Activated effector memory CD4-positive, alpha-beta T cell treated with Interleukin-2 at 50 U/mL for 16 hours (primary cell): ENCODE measurements around the gene TTI1.
"Not testable (repeated sequence)": the region's sequence is repeated elsewhere in the genome, so short reads cannot be mapped to it uniquely, and the experiment has no call there.

Experiments used
- DNase-seq: peaks from one replicate; pipeline ENCODE4 v3.0.0-alpha.2; 2020

TTI1 gene

DNA sequence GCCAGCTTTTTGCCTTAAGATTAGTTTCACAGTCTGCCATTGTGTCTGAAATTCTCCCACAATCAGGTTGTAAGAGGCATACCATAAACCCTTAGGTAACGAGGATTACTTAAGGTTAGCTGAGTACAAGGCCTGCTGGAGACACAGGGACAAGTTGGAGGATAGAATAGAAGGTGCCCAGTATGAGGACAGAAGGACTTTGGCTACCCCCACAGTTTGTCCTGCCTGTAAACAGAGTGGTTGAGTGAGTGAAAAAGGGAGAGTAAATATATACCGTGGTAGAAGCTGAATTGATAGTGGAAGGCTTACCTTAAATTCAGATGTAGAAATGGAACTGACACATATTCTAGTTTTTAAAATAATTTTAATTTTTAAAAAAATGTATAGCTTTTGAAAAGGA, 19.6 kb upstream of the TTI1 start:
- no peak for DNase-seq

DNA sequence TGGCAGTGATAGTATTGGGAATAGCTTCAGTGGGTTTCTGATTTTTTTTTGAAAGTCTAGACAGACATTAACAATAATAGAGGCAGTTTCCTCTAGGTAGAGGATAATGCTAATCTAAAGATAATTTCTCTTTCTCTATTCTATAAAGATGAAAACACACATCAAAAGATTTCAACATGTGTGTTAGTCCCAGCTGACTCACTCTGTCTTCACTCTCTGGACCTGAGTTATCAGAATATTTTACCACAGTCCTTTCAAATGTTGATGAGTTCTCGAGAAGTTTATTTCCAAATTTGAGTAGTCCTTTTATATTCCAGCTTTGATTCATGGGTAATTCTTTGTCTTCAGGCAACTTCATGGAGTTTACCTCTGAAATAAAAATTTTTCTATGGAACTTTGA, 17.4 kb upstream of the TTI1 start:
- no peak for DNase-seq

DNA sequence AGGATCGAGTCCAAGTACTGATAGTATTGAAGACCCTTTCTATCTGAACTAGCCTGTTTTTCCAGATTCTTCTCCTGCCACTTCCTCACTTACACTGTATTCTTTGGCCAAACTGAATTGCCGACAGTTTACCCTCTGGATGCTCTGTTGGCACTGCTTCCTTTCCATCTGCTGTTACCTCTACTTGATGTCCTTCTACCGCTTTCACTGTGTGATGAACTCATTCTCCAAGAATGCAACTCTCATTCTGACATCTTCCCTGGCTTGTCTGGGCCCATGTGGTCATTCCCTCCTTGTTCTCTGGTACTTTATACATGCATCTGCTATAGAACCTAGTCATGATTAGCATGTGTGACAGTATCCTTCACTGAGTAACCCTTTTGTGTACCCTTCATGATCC, 16.5 kb upstream of the TTI1 start:
- no peak for DNase-seq

DNA sequence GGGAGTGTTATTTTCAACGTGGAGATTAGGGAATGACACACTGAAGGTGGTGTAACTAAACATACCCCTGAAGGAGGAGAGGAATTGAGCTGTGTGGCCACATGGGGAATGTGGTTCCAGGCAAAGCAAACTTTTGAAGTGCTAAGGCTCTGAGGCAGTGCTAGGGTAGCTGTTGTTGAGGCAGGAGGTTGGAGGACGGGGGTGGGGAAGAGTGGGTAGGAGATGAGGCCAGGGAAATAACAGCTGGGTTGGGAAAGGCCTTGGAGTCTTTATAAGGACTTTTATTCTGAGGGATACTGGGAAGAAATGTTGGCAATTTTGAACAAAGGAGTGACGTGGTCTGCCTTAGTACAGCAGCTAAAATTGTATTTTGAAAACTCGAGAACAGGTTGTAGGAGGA, 13.3 kb upstream of the TTI1 start:
- no peak for DNase-seq

DNA sequence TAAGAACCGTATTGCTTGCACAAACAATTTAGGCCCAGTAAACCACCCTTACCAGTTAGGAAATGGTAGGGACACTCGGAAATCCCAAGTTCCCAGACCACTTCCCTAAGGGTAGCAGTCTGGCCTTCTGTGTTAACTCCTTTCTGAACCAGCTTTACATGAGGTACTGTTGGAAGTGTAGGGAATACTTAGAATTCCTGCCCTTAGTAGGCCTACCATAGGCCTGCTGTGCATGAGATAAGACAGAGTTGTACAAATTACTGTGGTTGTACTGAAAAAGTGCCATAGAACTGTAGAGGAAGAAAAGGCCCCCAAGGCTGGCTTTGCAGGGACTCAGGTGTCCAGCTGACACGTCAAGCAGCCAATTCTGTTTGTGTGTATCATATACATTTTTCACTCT, 11.4 kb upstream of the TTI1 start:
- no peak for DNase-seq

DNA sequence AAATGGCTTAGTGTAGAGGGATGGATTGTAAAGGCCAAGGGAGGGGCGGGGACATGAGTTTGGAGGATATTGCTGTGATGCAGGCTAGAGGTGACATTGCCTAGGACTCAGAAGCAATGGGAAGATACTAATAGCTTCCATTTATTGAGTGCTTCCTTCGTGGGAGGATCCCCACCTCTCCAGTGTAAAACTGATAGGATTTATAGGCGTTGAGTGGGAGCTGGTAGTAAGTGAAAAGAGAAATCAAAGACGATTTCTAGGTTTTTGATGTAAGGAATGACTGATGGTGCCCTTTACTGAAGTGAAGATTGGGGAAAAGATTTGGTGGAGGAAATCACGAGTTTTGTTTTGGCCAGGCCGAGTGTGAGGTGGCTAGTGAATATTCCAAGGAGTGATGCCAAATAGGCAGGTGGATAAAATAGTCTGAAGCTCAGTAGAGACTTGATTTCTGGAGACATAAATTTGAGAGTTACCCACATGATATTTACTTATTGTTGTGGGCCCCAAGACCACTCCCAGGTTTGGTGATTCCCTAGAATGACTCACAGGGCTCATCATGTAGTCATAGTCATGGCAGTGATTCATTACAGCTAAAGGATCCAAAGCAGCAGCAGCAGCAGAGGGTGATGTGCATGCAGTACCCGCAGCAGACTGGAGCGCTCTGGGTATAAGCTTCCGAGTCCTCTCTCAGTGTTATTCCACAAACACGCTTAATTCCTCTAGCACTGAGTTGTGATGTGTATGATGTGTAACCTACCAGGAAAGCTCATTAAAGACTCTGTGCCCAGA, 10.4 kb upstream of the TTI1 start:
- no peak for DNase-seq

DNA sequence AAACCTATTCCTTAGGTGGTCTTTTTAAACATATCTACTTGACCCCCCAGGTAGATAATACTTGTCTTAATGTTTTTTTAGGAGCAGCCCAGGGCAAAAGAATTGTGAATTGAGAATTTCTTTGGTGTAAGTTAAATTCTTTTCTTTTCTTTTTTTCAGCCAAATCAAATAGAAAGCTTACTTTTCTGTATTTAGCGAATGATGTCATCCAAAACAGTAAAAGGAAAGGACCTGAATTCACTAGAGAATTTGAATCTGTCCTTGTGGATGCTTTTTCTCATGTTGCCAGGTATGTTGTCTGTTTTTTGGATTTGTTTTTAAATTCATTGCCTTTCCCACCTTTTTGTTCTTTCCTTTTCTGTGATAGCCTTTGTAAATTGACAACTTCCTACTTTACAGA, 7.0 kb upstream of the TTI1 start:
- no peak for DNase-seq

DNA sequence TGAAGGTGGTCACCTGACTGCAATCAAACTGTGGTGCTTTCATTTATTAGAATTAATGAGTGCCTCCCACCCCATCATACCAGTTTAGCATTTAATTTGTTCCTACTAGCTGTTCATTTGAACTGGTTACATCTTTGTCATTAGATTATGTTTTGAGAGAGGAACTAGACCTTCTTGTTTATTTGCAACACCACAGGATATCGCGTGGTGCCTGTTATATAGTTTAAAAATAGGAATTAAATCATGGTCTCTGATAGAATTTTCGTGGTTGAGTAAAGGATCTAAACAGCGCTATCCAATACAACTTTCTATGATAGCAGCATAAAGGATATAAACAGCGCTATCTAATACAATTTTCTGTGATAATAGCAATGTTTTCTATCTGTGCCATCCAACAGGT, 3.1 kb upstream of the TTI1 start:
- no peak for DNase-seq

DNA sequence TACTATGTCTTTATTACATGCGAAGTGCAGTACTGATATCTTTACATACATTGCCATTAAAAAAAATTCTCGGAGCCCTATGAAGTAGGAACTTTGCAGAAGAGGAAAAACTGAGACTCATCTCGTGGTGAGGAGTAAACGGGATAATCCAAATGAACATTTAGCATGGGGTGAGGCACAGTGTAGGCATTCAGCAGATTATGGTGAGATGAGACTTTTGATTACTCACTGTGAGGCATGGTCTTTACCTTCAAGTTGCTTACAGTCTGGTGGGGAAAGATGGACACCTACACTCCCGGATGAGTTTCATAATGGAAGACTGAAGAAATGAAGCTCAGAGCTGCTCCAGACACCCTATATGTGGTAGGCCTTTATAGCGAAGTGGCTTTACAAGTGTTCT, 1.7 kb upstream of the TTI1 start:
- no peak for DNase-seq

DNA sequence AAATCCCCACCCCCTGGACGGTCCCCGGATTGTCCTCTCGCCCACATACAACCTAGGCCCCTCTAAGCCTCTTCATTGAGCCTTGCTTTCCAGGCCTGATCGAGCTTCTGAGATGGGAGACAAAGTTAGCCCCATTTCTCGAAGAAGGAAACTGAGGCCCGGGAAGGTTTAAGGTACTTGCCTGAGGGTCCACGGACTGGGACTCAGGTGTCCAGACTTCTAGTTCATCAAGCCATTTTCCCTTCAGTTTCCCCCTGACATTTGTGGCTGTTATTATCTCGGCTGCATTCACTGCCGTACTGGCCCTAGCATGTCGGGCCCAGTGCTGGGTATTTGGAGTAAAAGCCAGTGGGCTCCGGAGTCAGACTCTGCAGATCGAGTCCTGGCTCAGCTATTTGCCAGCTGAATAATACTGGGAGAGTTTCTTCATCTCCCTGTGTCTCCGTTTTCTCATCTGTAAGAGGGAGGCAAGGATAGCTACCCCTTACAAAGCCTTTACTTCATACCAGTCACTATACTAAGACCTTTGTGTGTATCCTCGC, 923 bp upstream of the TTI1 start:
- DNase-seq = no peak

DNA sequence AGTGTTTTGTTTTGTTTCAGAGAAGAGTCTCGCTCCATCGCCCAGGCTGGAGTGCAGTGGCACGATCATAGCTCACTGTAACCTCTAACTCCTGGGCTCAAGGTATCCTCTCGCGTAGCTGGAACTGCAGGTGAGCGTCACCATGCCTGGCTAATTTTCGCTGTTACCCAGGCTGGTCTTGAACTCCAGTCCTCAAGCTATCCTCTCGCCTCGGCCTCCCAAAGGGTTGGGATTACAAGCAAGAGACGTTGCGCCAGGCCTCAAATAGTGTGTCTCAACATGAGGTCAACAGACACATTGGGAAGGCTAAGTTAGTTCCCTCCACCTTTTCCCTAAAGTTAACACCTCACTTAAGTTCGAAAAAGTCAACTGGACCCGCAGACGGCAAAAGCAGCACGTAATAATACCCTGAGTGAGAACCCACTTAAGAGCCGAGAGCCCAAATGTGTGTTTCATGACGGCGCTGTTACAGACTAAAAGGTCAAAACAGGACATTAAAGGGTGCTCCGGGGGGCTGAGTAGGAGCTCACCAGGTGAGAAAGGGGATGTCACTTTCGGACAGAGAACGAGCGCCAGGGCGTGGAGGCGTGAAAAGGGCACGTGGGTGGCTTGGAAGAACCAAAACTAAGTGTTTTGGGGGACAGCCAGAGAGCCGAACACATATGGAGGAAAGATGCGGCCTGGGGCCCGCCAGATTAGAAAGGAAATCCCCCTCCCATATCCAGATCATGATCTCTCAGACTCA, 499 bp downstream of the TTI1 start:
- DNase-seq = no peak

DNA sequence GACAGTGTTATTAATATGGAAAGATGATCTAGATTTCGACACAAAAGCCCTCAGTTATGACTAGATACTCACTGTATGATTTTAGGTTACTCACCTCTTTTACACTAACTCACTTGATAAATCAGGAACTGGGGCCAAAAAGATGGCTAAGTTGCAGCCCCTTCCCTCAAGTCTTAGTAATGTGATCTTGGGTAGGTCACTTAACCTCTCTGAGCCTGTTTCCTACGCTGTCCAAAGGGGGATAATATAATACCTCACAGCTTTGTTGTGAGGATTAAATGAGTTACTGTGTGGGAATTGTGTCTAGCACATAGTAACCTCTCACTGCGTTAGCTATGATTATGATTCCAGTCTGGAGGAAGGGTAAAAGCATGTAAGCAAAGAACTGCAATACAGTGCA, 1.3 kb downstream of the TTI1 start:
- no peak for DNase-seq

DNA sequence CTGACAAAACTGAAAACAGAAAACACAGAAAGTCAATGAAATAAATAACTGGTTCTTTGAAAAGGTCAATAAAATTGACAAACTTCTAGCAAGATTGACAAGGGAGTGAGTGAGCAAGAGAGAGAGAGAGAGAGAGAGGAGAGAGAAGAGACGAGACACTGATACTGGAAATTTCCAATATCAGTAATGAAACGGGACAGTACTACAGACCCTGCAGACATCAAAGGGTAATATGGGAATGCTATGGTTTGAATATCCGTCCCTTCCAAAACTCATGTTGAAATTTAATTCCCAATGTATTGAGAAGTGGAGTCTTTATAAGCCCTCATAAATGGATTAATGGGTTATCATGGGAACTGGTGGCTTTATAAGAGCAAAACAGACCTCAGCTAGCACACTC, 3.8 kb downstream of the TTI1 start:
- DNase-seq = no peak

DNA sequence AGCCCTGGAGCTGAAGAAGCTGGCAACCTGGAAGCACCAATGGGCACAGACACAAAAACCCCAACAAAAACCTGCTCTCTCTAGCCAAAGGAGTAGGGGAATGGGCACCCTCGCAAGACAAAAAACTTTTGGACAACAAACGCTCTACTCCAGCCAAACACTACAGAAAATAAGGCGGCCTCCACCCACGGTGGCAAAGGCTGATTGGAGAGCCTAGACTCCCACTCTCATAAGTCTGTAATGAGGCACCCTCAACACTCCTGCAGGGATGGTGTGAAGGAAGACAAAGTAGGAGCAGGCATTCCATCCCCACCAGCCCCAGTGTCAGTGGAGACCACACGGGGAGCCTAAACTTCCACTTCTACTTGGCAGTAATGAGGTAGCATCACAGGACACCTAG, 8.8 kb downstream of the TTI1 start:
- DNase-seq = no peak

DNA sequence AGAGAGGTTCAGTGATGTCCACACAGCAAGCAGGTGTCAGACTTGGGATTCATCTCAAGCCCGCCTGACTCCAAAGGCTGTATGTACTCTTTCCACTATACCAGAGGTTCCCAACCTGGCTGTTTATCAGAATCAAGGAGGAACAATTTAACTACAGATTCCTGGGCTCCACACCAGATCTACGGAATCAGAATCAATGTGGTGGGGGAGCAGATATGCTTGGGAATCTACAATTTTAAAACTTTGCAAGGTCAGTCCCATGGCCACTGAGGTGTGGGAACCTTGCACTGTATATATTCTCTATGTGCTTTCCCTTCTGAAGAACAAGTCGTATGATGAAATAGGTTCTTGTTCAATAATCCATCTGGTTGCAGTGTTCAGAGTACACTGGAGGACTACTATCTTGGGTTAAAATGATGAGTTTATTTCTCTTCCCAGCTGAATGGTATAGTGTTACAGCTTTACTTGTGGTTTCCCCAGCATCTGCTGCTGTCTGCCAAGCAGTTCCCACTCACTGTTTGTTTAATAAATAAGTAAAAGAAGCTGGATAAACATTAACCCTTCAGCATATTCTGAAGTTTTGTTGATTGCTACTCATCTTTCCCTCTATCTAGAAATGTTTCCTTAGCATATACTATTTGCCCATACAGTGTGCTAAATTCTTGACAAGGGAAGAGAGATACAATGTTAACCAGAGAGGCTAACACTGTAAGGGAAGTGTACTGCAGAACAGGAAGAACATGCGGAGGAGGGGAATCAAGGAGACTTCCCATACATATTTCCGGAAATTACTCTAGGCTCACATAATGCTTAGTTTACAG, 9.9 kb downstream of the TTI1 start:
- DNase-seq = no peak

DNA sequence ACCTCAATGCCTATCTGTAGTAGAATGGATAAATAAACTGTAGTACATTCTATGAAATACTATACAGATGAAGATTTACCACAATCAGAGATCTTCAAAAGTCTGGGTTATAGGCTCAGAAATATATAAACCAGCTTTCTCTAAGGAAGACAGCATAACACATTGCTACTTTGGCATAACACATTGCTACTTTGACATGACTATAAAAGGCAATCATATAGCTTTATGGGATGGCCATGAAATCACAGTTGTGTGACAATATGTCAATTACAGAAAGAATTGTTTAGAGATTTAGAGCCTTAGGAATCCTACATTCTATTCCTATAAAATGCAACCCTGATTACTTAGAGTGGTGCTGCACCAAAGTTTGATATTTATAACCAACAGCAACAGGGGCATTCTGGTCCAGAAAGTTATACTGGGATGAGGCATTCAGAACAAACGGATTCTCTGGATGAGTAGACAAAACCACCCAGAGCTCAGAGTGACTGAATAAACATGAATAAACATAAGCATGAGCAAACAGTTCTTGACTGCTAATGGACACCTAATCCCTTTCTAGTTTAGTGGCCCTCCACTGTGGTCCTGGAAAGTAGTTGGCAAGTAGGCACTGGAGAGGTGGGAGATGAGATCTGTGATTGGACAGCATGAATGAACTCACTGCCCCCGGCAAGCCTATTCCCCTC, 12.0 kb downstream of the TTI1 start:
- DNase-seq = no peak

DNA sequence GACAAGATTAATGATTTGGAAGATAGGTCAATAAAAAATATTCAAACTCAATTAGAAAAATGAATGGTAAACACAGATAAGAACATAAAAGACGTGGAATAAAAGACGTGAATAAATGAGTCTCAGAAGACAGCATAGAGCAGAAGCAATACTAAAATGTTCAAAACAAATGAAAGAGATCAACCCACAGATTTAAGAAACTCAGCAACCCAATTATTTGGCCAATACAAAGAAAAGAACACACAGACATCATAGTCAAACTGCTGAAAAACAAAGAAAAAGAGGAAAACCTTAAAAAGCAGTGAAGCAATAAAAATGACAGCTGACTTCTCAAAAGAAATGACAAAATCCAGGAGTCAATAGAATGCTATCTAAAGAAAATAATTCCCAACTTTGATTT, 14.9 kb downstream of the TTI1 start:
- no peak for DNase-seq

DNA sequence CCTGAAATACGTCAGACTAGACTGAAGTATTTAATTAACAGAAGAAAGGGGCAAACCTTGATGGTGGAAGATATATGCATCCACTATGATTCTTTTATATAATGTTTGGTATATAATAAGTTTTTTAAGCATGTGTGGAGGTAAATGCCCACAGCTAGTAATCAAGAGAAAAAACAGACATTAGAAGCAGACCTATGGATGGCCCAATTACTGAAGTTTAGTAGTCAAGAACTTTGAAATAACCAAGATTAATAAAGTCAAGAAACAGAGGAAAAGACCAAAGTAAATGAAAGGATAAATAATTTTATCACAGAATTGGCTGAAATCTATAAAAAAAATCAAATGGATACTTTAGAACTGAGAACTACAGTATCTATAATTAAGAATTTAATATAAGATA, 15.3 kb downstream of the TTI1 start:
- DNase-seq = no peak

DNA sequence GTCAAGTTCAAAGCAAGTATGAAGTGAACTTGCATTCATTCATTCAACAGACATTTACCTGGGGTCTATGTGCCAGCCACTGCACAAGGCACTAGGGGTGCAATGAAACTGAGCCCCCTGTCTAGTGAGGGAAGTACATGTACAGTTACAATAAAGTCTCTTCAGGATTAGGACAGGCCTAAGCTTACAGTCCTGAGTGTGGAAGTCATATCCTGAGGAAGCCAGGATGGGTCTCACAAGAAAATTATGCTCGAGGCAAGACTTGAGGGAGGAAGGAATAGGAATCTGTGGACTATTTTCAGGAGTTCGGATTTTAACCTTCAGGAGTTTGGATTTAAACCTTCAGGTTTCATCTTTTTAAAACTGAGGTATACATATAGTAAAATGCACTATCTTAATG, 19.4 kb downstream of the TTI1 start:
- DNase-seq = no peak

DNA sequence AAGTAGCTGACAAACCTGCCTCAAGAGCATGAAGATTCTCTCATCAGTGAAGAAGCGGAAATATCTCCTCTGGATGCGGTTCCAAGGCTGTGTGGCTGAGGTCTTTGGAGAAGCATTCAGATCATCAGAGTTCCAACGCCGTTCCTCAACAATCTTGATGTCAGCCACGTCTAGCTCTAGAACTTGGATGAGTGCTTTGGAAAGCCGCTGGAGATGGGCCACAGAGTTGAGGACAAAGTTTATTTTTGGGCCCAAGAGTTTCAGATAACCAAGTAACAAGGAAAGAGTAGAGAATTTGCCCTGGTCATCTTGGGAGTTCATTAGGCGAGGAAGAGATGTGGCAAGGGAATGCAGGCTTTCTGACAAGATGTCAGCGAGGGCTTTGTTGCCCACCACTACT, 20.9 kb downstream of the TTI1 start:
- DNase-seq = no peak

DNA sequence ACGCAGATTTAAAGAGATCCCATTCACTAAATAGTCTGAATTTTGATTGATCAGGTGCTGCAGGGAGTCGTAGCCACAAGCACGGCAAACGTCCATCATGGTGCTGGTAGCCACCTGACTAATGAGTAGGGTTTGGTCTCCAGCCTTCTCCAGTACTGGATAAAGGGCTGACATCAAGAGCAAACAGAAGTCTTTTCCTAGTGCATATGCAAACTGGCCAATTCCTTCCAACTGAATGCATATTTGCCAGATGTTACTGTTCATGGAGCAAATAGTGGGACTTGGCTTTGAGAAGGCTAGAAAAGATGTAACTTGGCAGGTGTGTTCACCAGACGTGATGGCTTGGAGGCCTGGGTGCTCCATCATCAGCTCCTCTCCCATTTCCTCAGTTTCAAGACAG, 21.6 kb downstream of the TTI1 start:
- no peak for DNase-seq

DNA sequence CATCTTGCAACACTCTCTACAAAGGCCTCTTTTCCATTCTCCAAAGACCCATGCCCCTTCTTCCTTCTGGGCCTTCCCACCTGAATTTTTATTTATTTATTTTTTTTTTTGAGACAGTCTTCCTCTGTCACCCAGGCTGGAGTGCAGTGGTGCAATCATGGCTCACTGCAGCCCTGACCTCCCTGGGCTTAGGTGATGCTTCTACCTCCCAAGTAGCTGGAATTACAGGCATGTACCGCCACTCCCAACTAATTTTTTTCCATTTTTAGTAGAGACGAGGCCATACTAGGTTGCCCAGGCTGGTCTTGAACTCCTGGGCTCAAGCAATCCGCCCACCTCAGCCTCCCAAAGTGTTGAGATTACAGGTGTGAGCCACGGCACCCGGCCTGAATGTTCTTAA, 23.8 kb downstream of the TTI1 start:
- not testable (repeated sequence) for DNase-seq
